Gastroesophageal sphincter (tissue), 4 donors: Measurements from ENCODE around the gene MAP10. TPM values are rescaled to one million over a fixed set of nuclear protein-coding genes. Genes with fewer than 3 reads are reported as not detected.

Experiments used
- ATAC-seq: fragments of 150-250 bp; one replicate; pipeline ENCODE4 v1.9.1; 2016; ENCODE audit warnings: mild to moderate bottlenecking, moderate library complexity
- H3K27ac ChIP-seq, 4 donors: fragments of 200-600 bp; sonication (generic) in 3 of 4; 1 replicate in 3 of 4; 2 replicates in 1 of 4; pipeline ENCODE4 v1.5.1; 2016 to 2019
- H3K27me3 ChIP-seq: fragments of 200-600 bp; sonication (generic); one replicate; pipeline ENCODE4 v1.5.1; 2019
- H3K36me3 ChIP-seq, 2 donors: fragments of 200-600 bp; sonication (generic); one replicate each; pipeline ENCODE4 v1.5.1; 2019; ENCODE audit warnings: control low read depth in 1 of 2
- H3K4me1 ChIP-seq, 3 donors: fragments of 200-600 bp; sonication (generic); 1 replicate in 2 of 3; 2 replicates in 1 of 3; pipeline ENCODE4 v1.5.1; 2016 to 2019; ENCODE audit warnings: control low read depth in 2 of 3
- H3K4me3 ChIP-seq, 2 donors: fragments of 200-600 bp; sonication (generic); one replicate each; pipeline ENCODE4 v1.5.1; 2019; ENCODE audit warnings: mild to moderate bottlenecking in 1 of 2, moderate library complexity in 1 of 2
- H3K9me3 ChIP-seq, 3 donors: fragments of 200-600 bp; sonication (generic); one replicate each; pipeline ENCODE4 v1.5.1; 2017 to 2019; ENCODE audit warnings: control low read depth in 2 of 3
- CTCF ChIP-seq, 4 experiments: fragments of 200-600 bp in 2 of 4; fragments of 450-650 bp in 2 of 4; sonication (generic) in 1 of 4; IDR thresholded peaks; one replicate each; pipeline ENCODE4 v1.5.1; 2017 to 2019; ENCODE audit warnings: antibody characterized with exemption in 4 of 4, mild to moderate bottlenecking in 2 of 4, moderate library complexity in 2 of 4
- EP300 ChIP-seq: sonication (generic); formaldehyde crosslinking; IDR thresholded peaks from one replicate; pipeline ENCODE4 v1.6.1; 2017; ENCODE audit warnings: antibody characterized with exemption, mild to moderate bottlenecking
- POLR2A ChIP-seq, 2 donors: fragments of 450-650 bp; IDR thresholded peaks; one replicate each; pipeline ENCODE4 v1.6.1; 2017; ENCODE audit warnings: antibody characterized with exemption in 2 of 2, mild to moderate bottlenecking in 2 of 2, moderate library complexity in 1 of 2
- POLR2AphosphoS5 ChIP-seq: sonication (generic); formaldehyde crosslinking; IDR thresholded peaks from one replicate; pipeline ENCODE4 v1.6.1; 2017; ENCODE audit warnings: antibody characterized with exemption
- WGBS, 2 donors: methylation state at CpG; one replicate each; pipeline ENCODE4 v1.1.5; 2018; ENCODE audit warnings: low coverage in 1 of 2; 5-methylcytosine and 5-hydroxymethylcytosine counted together
- small RNA-seq, 4 donors: library from RNA; depleted of rRNA; stranded (forward); fragments of <200 nt; gene quantifications; one replicate each; pipeline ENCODE3, GENCODE V24; 2016
- total RNA-seq, 4 donors: library from RNA; depleted of rRNA; stranded (reverse); fragments of >200 nt; gene quantifications; one replicate each; pipeline ENCODE4 v1.1.0, GENCODE V29; 2016

Gene MAP10
- total RNA-seq, 4 donors from 2014 or later = 0.92 to 2.4 (median 1.8) TPM

GRCh38 chr1:232851532-232851931, 46.3 kb downstream of the MAP10 start:
- H3K4me1 ChIP-seq = no peaks in the 10 kb centered on the region
- no peaks in the 10 kb centered on the region for H3K9me3 ChIP-seq
- no peaks in the 10 kb centered on the region for H3K27me3 ChIP-seq
- TF ChIP-seq POLR2AphosphoS5 = no peak
- TF ChIP-seq EP300 = no peak
- no peak for TF ChIP-seq POLR2A (IDR thresholded peaks at IDR 0.05)
- TF ChIP-seq CTCF (IDR thresholded peaks at IDR 0.05) = no peak
- H3K4me3 ChIP-seq = no peak overlapping the region
- ATAC-seq = no peak
- no peak overlapping the region for H3K27ac ChIP-seq
- WGBS, 2 donors = 47 to 59% methylated on average over 5 of the region's 5 CpGs
- no peaks in the 10 kb centered on the region for H3K36me3 ChIP-seq

GRCh38 chr1:232853994-232854797, 49.0 kb downstream of the MAP10 start:
- no peaks in the 10 kb centered on the region for H3K27me3 ChIP-seq
- H3K27ac ChIP-seq = no peak overlapping the region
- no peak for ATAC-seq
- no peak overlapping the region for H3K4me3 ChIP-seq
- no peaks in the 10 kb centered on the region for H3K36me3 ChIP-seq
- TF ChIP-seq CTCF (IDR thresholded peaks at IDR 0.05) = no peak
- no peak for TF ChIP-seq EP300
- TF ChIP-seq POLR2A (IDR thresholded peaks at IDR 0.05) = no peak
- TF ChIP-seq POLR2AphosphoS5 = no peak
- 64 to 74% methylated on average over 7 of the region's 7 CpGs for WGBS, 2 donors
- no peaks in the 10 kb centered on the region for H3K9me3 ChIP-seq
- H3K4me1 ChIP-seq = no peaks in the 10 kb centered on the region

- Histone ChIP-seq H3K9me3 (no peaks in the 10 kb centered on the region), H3K4me3 (no peak overlapping the region), H3K27me3 (no peaks in the 10 kb centered on the region), H3K36me3 (no peaks in the 10 kb centered on the region), H3K4me1 (no peaks in the 10 kb centered on the region), H3K27ac (no peak overlapping the region)
- no peak for ATAC-seq
- TF ChIP-seq EP300 (no peak), POLR2AphosphoS5 (no peak), CTCF (IDR thresholded peaks at IDR 0.05) (no peak), POLR2A (IDR thresholded peaks at IDR 0.05) (no peak)
- 90% methylated on average over 2 of the region's 2 CpGs for WGBS, 2 donors
Measured at GRCh38 chr1:232854798-232855159, 49.6 kb downstream of the MAP10 start.

- H3K4me1 ChIP-seq = no peaks in the 10 kb centered on the region
- no peaks in the 10 kb centered on the region for H3K27me3 ChIP-seq
- H3K36me3 ChIP-seq = no peaks in the 10 kb centered on the region
- TF ChIP-seq CTCF (IDR thresholded peaks at IDR 0.05) (no peak), POLR2A (IDR thresholded peaks at IDR 0.05) (no peak), EP300 (no peak), POLR2AphosphoS5 (no peak)
- no peaks in the 10 kb centered on the region for H3K9me3 ChIP-seq
- H3K4me3 ChIP-seq = no peak overlapping the region
- no peak for ATAC-seq
- H3K27ac ChIP-seq = no peak overlapping the region
- WGBS, 2 donors = 54 to 69% methylated on average over 2 to 3 of the region's 3 CpGs
Measured at GRCh38 chr1:232856541-232856940, 51.3 kb downstream of the MAP10 start.

Small RNA genes lying within 50 kb of the gene (small RNA-seq; reads per million reads assigned to genes)
- gene RNU1-74P = 0 reads per million in 4 donors

Other genes with a start within 250 kb of the MAP10 start
- 10 to 100 TPM; 29.5 to 65.2 (median 32.6) TPM for gene SIPA1L2, start 175.3 kb upstream of the MAP10 start, total RNA-seq
- gene NTPCR, start 145.2 kb downstream of the MAP10 start, total RNA-seq = 10 to 100 TPM; 24.6 to 37.1 (median 28.4) TPM